HuH-7.5 (cell line): ENCODE data around the gene TMEM114.

Source experiments
- DNase-seq: peaks from one replicate; pipeline ENCODE4 v3.0.0; 2011; ENCODE audit warnings: low spot score

Gene TMEM114

DNA sequence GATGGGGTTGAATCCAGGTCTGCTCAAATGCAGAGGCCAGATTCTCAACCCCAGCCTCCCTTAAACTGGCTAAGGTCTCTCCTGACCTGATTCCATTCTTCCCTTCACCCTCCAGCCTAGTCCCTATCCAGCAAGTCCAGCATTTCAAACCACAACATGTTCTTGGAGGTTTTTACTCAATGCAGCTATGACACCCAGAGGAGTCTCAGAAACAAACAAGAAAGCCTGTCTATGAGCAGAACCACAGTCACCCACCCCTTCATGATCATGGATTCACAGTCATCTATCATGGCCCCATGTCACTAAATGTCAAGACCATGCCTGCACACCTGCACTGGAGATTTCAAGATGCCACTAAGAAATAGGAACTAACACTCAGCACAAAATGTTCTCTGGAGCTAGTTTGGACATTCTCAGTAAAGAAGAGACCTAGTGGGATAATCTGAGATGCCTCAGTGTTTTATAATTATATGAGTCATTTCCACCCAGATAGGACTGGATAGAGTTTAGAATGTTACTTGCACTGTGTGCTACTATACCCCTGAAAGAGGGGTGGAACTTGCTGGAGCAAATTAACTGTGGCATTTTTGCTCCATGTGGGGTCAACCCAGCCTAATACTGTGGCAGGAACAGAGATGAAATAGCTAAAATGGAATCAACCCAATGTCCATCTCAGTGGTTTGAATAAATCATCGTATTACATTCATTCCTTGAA is 21.7 kb upstream of the TMEM114 start:
- no peak for DNase-seq

DNA sequence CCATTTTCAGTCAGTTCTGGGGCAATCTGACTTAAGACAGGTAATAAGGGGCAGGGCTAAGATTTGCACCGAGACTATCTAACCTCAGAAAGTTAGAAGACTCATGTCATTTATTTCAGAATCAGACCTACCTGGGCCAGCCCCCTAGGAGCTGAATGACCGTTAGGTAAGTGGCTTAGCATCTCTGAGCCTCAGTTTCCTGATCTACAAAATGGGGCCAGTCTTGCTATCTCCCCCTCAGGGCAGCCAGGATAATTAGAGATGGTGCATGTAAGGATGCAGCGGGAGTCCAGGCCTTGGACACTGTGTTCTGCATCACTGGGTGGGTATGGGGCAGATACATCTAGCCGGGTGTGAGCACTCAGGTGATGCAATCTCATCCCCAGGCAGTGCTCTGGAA is 20.8 kb upstream of the TMEM114 start:
- no peak for DNase-seq

DNA sequence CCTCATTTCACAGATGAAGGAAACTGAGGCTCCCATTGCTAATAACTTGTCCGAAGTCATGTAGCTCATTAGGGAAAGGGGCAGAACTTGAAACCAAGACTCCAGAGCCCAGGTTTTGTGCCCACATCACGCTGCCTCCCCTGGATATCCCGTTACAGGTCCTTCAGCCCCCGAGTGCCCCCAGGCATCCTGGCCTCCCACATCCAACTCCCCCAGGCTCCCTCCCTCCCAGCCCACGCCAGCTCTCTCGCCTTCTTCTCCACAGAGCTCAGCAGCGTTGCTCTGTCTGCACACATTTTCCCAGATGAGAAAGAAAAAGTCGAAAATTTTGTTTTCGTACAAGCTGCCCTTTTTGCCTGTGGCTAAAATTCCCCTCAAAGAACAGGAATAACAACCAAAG is 16.9 kb upstream of the TMEM114 start:
- no peak for DNase-seq

DNA sequence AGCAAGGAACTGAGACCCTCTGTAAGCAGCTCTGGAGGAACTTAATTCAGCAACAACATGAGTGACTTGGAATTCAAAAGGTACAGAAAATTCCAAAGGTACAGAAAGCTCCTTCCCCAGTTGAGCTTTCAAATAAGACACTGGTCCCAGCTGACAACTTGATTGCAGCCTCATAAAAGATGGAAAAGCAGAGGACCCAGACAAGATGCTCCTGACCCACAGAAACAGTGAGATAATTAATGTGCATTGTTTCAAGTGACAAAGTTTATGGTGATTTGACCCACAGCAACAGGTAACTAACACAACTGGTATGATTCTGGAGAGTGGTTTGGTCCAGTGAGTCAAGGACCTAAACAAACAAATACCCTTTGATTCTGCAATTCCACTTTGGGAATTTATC is 15.2 kb upstream of the TMEM114 start:
- no peak for DNase-seq

DNA sequence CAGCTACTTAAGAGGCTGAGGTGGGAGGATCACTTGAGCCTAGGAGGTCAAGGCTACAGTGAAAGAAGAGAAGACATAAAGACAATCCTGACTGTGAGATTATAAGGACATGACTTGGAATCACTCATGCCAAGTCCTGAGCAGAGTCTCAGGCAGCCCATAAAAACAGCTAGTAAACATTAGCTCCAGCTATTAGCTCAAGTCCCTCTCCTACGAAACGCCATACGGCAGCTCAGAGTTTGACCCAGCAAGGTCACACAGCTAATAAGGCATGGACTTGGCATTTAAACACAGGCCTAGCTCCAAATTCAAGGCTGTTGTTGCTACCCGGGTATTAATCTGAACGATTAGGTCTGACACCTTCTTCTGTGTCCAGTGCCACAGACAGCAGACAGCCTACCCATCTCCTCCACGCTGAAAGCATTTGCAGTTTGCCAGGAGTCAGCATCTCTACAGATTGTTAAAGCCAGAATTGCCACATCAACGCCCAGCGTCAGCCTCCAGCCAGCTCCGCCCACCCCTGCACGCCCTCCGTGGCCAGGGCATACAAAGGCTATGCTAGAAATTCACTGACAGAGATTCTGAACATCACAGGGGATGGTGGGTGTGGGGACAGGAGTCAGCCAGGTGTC is 9.9 kb upstream of the TMEM114 start:
- DNase-seq: no peak

DNA sequence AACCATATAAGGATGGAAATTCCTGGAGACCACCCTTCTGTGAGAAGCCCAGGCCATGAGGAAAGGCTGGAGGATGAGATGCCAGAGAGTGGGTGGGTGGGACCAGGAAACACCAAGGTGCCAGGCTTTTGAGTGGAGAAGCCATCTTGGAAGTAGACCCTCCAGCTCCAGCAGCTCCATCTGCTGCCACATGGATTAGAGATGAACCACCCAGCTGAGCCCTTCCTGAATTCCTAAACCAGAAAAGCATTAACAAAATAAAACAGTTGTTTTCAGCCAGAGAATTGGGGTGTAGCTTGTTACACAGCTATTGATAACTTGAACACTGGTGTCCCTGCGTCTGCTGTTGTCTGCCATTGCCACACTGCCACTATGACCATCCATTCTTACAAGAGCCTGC is 6.3 kb upstream of the TMEM114 start:
- DNase-seq: no peak

DNA sequence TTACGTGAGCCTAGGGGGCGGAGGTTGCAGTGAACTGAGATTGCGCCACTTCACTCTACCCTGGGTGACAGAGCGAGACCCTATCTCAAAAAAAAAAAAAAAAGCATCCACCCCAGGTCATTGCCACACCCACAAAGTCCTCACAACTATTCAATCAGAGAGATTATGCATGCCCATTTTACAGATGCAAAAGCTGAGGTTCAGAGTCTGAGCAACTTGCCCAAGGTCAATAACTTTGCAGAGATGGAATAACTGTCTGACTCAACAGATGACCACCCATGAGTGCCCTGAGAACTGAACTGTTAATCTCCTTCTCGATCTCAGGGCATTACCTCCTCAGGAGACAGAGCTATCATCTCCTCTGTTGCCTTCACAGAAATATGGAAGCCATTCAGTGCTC is 5.5 kb upstream of the TMEM114 start:
- DNase-seq: no peak

DNA sequence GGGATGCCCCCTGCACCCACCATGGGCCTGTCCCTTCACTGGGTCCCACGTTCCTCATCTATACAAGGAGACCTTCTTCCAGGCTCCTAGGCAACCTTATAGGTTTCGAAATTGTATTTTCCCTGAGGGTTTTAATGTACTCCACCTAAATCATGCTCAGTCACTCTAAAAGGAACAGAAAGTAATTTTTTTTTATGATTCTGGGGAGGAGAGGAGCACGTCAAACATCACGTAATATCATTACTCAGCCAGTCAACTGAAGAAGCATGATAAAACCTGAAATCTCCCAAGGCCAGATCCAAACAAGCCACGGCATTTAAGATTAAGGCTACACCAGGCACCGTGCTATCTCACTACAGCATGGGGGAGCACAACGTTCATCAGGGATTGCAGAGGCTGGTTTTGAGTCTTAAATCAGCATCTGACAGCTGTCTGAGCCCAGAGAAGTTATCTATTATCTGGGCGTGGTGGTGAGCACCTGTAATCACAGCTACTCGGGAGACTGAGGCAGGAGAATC is 3.9 kb upstream of the TMEM114 start:
- no peak for DNase-seq

DNA sequence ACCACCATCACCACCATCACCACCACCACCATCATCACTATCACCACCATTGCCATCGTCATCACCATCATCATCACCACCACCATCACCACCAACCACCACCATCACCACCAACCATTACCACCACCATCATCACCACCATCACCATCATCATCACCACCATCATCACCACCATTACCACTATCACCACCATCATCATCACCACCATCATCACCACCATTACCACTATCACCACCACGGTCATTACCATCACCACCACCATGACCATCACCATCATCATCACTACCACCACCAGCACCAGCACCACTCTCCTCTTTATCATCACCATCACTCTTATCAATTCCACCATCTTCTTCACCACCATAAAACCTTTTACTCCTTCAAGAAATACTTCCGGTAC is 1.1 kb upstream of the TMEM114 start:
- no peak for DNase-seq

DNA sequence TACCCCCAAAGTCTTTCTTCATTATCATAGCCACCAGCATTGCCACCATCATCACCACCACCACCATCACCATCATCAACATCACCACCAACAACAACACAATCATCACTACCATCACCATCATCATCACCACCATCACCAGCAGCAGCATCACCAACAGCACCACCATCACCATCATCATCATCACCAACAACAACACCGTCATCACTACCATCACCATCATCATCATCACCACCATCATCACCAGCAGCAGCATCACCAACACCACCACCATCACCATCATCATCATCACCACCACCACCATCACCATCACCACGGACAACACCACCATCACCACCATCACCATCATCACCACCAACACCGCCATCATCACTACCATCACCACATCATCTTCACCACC is 500 bp upstream of the TMEM114 start:
- DNase-seq: no peak

DNA sequence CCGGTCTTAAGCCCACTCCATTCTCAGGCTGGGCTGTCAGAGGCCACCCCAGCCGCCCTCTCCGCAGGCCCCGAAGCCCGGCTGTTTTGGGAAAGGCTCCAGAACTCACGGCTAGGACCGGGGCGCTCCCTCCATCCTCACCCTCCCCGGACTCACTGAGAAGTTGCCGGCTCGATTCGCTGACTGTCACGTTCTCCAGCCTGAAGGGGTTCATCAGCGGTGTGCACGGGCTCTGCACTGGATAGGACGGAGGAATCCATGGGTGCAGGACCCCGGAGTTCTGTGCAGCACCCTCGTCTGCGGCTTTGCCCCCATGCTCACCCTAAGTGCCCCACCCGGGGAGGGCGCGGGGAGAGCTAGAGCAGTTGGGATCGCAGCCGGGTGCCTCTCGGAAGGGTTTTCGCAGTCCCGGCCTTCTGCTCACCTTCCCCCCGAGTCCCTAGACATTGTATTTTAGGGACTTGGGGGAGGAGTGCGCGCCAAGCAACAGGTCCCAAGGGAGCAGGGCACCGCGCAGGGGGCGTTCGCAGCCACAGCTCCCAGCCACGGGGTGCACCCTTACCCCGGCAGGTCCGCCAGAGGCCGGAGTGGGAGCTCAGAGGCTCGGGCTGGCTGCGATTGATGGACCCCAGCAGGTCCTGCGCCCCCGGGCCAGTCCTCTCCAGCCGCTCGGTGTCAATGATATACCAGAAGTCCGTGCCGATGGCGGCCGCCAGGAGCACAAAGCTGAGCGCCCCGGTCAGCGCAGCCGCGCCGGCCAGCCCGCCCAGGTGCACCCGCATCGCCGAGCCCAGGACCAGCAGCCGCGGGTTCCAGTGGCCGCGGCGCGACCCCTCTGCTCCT is 1.0 kb downstream of the TMEM114 start:
- no peak for DNase-seq

DNA sequence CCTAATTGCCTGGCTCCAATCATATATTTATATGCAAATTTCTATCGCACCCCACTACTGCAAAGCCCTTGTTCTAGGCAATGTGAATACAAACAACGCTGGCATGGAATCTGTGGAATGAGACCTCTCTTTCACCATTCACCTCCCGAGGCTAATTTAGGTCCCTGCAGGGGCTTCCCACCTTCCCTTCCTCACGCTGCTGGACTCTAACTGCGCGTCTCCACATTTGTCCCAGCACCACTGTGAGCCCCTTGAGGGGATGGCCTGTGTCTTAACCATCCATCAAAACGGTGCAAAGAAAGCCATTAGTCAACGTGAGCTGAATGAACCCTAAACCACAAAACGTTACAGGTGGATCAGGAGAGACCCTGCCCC is 1.6 kb downstream of the TMEM114 start:
- DNase-seq: no peak

DNA sequence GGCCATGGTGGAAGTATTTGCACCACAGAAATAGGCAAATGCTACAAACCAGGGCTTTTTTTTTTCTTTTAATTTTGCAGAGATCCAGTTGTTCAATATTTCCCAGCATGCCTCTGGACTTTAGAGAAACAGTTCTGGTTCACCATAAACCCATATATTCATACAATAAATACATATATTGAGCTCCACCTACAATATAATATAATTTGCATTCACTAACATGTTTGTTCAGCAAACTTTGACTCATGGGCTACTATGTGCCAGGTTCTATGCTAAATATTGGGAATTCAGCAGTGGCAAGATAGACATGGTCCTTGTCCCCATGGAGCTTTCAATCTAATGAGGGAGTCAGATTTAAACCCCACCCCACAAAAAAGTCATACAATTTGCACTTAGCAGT is 3.2 kb downstream of the TMEM114 start:
- DNase-seq: no peak

DNA sequence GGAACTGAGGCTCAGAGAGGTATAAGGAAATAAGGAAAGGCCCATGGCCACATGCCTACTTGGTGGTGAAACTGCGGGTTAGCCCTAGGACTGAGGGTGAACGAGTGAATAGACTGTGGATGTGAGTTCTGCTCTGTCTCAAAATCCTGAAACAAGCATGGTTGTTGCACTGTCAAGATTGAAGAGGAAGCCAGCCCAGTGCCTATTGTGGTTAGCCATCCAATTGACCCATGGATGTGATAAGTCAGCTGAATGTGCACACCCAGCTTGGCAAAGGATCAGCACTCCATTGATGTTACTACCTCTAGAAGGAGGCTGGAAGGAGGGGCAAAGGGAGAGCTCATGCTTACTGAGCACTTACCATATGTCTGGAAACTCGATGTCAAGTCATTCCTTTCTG is 4.5 kb downstream of the TMEM114 start:
- DNase-seq: no peak

DNA sequence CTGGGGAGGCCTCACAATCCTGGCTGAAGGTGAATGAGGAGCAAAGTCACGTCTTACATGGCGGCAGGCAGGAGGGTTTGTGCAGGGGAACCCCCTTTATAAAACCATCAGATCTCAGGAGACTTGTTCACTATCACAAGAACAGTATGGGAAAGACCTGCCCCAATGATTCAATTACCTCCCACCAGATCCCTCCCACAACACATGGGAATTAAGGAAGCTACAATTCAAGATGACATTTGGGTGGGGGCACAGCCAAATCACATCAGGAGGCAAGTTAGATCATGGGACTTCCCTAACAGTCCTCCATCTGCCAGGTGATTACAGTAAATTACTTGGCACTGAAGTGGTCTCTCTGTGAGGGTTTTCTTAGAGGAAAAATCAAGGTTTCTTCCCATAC is 5.3 kb downstream of the TMEM114 start:
- no peak for DNase-seq

DNA sequence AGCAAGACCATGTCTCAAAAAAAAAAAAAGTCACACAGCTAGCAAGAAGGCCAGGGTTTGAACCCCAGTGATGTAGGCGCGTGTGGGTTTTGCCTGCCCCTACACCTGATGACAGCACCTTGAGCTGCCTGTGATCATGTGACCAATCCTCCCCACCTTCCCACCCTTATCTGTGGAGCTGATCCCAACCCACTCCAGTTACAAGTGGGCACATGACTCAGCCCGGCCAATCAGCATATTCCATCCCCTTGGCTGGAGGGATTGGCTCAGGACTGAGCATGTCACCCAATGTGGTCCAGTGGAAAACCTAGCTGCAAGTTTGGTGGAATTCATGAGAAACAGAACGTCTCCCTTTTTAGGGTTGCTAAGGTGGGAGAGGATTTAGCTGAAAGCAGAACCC is 6.6 kb downstream of the TMEM114 start:
- DNase-seq: no peak

DNA sequence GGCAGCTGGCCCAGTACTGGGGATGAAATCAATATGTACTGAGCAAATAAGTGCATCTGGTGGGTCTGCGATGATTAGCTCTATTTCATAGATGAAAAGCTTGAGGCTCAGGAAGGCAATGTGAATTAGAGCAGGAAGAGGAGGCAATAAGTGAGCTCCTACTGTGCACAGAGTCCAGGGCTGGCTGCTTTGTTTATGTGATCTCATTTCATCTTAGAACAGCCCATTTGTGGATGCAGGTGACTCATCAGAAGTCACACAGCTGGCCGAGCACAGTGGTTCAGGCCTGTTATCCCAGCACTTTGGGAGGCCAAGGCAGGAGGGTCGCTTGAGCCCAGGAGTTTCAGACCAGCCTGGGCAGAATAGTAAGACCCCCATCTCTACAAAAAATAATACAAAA is 7.1 kb downstream of the TMEM114 start:
- DNase-seq: no peak

DNA sequence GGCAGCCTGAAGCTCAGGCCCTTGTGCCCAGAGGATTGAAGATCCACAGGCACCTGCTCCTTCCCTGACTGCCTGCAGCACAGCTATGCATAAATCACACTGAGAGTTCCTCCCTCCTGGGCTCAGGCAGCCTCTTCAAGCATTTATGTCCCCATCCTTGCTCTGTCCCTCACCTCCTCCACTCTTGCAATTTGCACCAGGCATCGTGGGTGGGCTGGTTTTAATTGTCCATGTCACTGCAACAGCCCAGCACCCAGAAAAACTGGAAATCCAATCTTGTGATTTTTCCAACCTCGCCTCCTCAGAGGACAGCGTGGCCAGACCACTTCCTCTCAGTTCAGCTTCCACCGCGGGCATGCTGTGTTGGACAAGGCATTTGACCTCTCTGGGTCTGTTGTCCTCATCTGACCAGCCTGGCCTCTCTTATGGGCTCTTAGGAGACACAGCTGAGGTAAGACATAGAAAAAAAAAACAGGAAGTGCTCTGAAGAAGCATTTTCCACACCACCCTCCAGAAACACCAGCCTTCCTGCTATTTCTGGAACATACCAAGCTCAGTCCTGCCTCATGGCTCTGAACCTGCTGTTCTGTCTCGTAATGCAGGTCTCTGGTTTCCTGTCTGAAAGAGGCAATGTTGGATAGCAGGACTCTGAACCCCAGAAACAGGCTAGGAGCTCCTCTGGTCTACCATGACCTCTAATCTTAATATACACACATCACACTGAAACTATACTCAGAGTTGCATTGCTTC is 8.3 kb downstream of the TMEM114 start:
- DNase-seq: no peak

DNA sequence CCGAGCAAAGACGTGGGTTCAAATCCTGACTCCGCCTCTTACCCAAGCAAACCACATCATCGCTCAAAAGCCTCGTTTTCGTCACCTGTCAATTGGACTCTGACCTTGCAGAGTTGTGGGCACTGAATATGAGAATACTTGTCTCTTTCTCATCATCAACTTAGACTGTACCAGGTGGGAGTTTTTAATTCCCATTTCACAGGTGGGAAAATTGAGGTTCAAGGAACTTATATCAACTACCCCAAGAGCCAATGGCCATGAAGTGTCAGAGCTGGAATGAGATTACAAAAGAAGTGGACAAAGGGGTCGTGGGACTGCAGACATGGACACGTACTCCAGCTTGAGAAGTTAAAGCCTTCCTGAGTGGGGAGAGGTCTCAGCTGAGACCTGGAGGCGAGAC is 10.8 kb downstream of the TMEM114 start:
- DNase-seq: no peak

DNA sequence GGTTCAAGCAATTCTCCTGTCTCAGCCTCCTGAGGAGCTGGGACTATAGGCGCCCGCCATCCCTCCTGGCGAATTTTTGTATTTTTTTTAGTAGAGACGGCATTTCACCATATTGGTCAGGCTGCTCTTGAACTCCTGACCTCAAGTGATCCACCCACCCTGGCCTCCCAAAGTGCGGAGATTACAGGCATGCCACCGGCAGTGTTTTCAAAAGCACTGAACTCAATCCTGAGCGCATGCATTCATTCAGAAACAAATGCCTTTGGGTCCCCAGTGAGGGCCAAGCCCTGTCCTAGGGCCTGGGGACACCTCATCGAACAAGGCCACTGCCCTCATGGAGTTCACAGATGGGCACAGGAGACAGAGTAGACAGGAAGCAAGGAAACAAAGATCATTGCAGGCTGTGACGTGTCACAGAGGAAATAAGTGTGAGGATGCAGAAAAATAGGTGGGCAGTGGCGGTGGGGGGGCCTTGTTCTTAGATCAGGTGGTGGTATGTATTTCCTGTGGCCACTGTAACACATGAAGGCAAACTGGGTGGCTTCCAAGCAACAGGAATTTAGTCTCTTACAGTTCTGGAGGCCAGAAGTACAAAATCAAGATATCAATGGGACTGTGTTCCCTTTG is 12.5 kb downstream of the TMEM114 start:
- DNase-seq: no peak

DNA sequence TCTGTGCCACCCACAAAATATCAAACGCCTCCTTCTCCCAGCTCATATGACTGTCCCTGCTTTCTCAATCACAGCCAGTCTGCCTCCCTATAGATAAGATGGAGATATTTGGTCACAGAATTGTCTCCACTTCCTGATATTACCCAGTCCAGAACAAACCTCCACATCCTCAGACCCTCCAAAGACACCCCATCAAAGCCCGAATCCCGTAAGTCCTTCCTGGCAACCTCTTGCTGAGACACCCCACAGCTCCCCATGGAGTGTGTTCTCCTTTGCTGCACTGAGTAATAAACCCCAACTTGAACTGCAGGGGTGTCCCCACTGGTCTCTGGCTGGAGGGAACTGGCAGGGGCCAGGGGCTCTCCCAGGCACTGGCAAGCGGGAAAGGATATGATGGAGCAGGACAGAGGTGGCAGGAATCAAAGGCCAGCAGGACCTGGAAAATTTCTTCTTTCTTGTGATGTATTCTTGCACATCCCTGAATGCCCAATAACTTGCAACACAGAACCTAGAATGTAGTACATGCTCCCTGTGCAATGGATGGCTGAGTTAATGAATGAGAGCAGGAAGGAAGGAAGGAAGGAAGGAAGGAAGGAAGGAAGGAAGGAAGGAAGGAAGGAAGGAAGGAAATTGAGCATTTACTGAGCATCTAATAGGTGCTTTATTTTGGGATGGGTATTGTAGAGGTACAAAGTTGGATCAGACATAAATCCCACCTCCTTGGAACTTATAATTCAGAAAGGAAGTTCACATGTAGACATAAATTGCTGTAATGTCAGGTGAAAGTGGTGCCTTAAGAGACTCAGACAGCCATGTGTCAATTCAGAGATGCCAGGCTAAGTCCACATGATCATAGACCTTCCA is 13.9 kb downstream of the TMEM114 start:
- no peak for DNase-seq
